B cell (primary cell): ENCODE measurements around the gene HOXA3. TPM values are rescaled to one million over a fixed set of nuclear protein-coding genes. Genes with fewer than 3 reads are reported as not detected.
A peak's percentile ranks its signal among the peaks of the same experiment; 100 is the strongest.

Experiments
- ATAC-seq: fragments of 200-7000 bp; cut with Tn5 transposase; one replicate; pipeline ENCODE4 v1.10.0; 2021; ENCODE audit warnings: low read depth, mild to moderate bottlenecking, moderate number of reproducible peaks, moderate library complexity
- CTCF ChIA-PET: fragments of 350-600 bp; sonication (Branson Sonifier 250); formaldehyde crosslinking; loops from one replicate; lab custom pipeline; 2021; ENCODE audit warnings: antibody characterized with exemption, inconsistent platforms; lab: Charles Lee
- POLR2A ChIA-PET: fragments of 350-600 bp; sonication (Branson Sonifier 250); formaldehyde crosslinking; loops from one replicate; lab custom pipeline; 2021; ENCODE audit warnings: antibody characterized with exemption; lab: Charles Lee
- DNase-seq: peaks from one replicate; pipeline ENCODE4 v3.0.0; 2013
- H2AFZ ChIP-seq: 2 replicates; pipeline ENCODE4 v1.6.1; 2012; ENCODE audit warnings: mild to moderate bottlenecking, low read depth, low read length; ENCODE audit not compliant: insufficient read depth, poor library complexity, severe bottlenecking
- H3K27ac ChIP-seq, 2 donors: 1 replicate in 1 of 2; 2 replicates in 1 of 2; pipeline ENCODE4 v1.5.1; 2012 to 2013; ENCODE audit warnings: low read length in 2 of 2, mild to moderate bottlenecking in 2 of 2, moderate library complexity in 1 of 2
- H3K27me3 ChIP-seq, 4 experiments: fragments of 200-600 bp in 1 of 4; sonication (generic) in 1 of 4; replicated peaks in 1 of 4; 1 replicate in 2 of 4; 2 replicates in 2 of 4; pipeline versions ENCODE4 v1.6.1 to v1.7.0; 2013 to 2016; ENCODE audit warnings: low read length in 3 of 4, mild to moderate bottlenecking in 2 of 4, mixed read lengths in 1 of 4, moderate library complexity in 1 of 4; ENCODE audit not compliant: insufficient read depth in 4 of 4, control insufficient read depth in 3 of 4; ENCODE audit errors: control extremely low read depth in 1 of 4
- H3K36me3 ChIP-seq, 2 experiments: replicated peaks in 1 of 2; 1 replicate in 1 of 2; 2 replicates in 1 of 2; pipeline versions ENCODE4 v1.6.1 to v1.7.1; 2013; ENCODE audit warnings: low read length in 1 of 2; ENCODE audit not compliant: insufficient read depth in 2 of 2, control insufficient read depth in 1 of 2; ENCODE audit errors: control extremely low read depth in 1 of 2, extremely low read depth in 1 of 2
- H3K4me1 ChIP-seq, 2 donors: fragments of 200-600 bp in 1 of 2; sonication (generic) in 1 of 2; 1 replicate in 1 of 2; 2 replicates in 1 of 2; pipeline versions ENCODE4 v1.5.1 to v1.6.1; 2013 to 2017; ENCODE audit warnings: low read length in 2 of 2; ENCODE audit not compliant: control insufficient read depth in 2 of 2, insufficient read depth in 2 of 2
- H3K4me2 ChIP-seq: replicated peaks from 2 replicates; pipeline ENCODE3; 2012; ENCODE audit warnings: mild to moderate bottlenecking, low read depth, low read length; ENCODE audit not compliant: poor library complexity, severe bottlenecking
- H3K4me3 ChIP-seq, 5 experiments: fragments of 200-600 bp in 1 of 5; sonication (generic) in 1 of 5; 1 replicate in 3 of 5; 2 replicates in 2 of 5; pipeline versions ENCODE4 v1.5.1 to v1.7.0; 2011 to 2016; ENCODE audit warnings: low read length in 4 of 5, mild to moderate bottlenecking in 4 of 5, low read depth in 2 of 5, control low read depth in 1 of 5, moderate library complexity in 1 of 5; ENCODE audit not compliant: insufficient read depth in 1 of 5; ENCODE audit errors: control extremely low read depth in 1 of 5, extremely low read depth in 1 of 5
- H3K79me2 ChIP-seq: fragments of 200-600 bp; sonication (generic); one replicate; pipeline ENCODE4 v1.6.0; 2016; ENCODE audit warnings: low read length; ENCODE audit not compliant: control insufficient read depth, insufficient read depth
- H3K9ac ChIP-seq: fragments of 200-600 bp; sonication (generic); 2 replicates; pipeline ENCODE4 v1.6.1; 2017; ENCODE audit warnings: mild to moderate bottlenecking, low read length, moderate library complexity
- H3K9me3 ChIP-seq, 3 donors: one replicate each; pipeline versions ENCODE4 v1.6.1 to v1.7.1; 2013; ENCODE audit warnings: low read length in 2 of 3; ENCODE audit not compliant: control insufficient read depth in 2 of 3, insufficient read depth in 1 of 3; ENCODE audit errors: control extremely low read depth in 1 of 3
- H4K20me1 ChIP-seq: 2 replicates; pipeline ENCODE4 v1.6.0; 2012; ENCODE audit warnings: mild to moderate bottlenecking, low read length; ENCODE audit not compliant: insufficient read depth, control insufficient read depth, poor library complexity, severe bottlenecking
- H3K27ac Mint-ChIP-seq: one replicate; pipeline ENCODE4 v1.8.0; 2021; ENCODE audit warnings: mixed read lengths
- H3K27me3 Mint-ChIP-seq: one replicate; pipeline ENCODE4 v1.8.0; 2021; ENCODE audit warnings: mixed read lengths
- H3K4me1 Mint-ChIP-seq: one replicate; pipeline ENCODE4 v1.8.0; 2021; ENCODE audit warnings: mixed read lengths
- H3K4me3 Mint-ChIP-seq: one replicate; pipeline ENCODE4 v1.8.0; 2021; ENCODE audit warnings: mixed read lengths
- H3K9me3 Mint-ChIP-seq: one replicate; pipeline ENCODE4 v1.8.0; 2022; ENCODE audit warnings: mixed read lengths; ENCODE audit not compliant: insufficient read depth
- CTCF ChIP-seq: fragments of 200-600 bp; IDR thresholded peaks from one replicate; pipeline ENCODE4 v1.8.0; 2022; ENCODE audit warnings: antibody characterized with exemption, mild to moderate bottlenecking
- EZH2 ChIP-seq: IDR thresholded peaks from 2 replicates; pipeline ENCODE4 v1.6.1; 2012; ENCODE audit warnings: borderline replicate concordance, low read depth, mild to moderate bottlenecking, moderate library complexity, low read length; ENCODE audit not compliant: insufficient read depth, poor library complexity, severe bottlenecking
- WGBS: methylation state at CpG from one replicate; pipeline ENCODE4 v1.1.5; 2013; ENCODE audit warnings: missing lambda C conversion rate; ENCODE audit not compliant: insufficient coverage; 5-methylcytosine and 5-hydroxymethylcytosine counted together
- intact Hi-C: fragments of 100-400 bp; cut with micrococcal nuclease; formaldehyde crosslinking; loops from one replicate; pipeline ENCODE4 v1.10.0; 2022
- polyA plus RNA-seq: library from polyadenylated mRNA; depleted of rRNA; stranded (reverse); fragments of >200 nt; gene quantifications from 2 replicates; pipeline ENCODE4 v1.2.3, GENCODE V29; 2012
- total RNA-seq, 2 donors: library from RNA; stranded (reverse); fragments of 120-200 nt in 1 of 2; gene quantifications; 1 replicate in 1 of 2; 2 replicates in 1 of 2; pipeline versions ENCODE4 v1.2.3 to v1.2.4, GENCODE V29; 2013 to 2022

Gene HOXA3
- total and polyA plus RNA-seq, 2 donors (not counting 1 experiment from before 2014, with no cell fraction given): 0.07 TPM; not detected in 1

GRCh38 chr7:27191161-27191731 lies 38.9 kb upstream of the HOXA3 start:
- ChIA-PET POLR2A (no interaction called here), CTCF (interaction anchor here (1.0 to 5.9 kb wide), 4 partner anchors 8 to 822 kb away, joined by 3 to 28 read pairs (median 4); no protein-coding TSS in a partner anchor)
- no peak overlapping the region for H3K4me2 ChIP-seq
- H3K9me3 ChIP-seq: peaks cover 2 to 58% (median 6%) of the 10 kb centered on the region in 3 donors
- Mint-ChIP-seq H3K4me3 (peak overlapping the region; percentile 56), H3K27me3 (peaks cover 88% of the 10 kb centered on the region), H3K4me1 (peaks cover 31% of the 10 kb centered on the region), H3K27ac (peak overlapping the region; percentile 50), H3K9me3 (no peaks in the 10 kb centered on the region)
- H3K27ac ChIP-seq: no peak overlapping the region
- intact Hi-C loops: loop anchor here (10.0 kb wide), 1 partner anchor 414 kb away; no protein-coding TSS in a partner anchor
- no peak overlapping the region for H3K9ac ChIP-seq
- no peaks in the 10 kb centered on the region for H4K20me1 ChIP-seq
- no peaks in the 10 kb centered on the region for H3K36me3 ChIP-seq
- 35% methylated on average over 15 of the region's 15 CpGs for WGBS
- H3K27me3 ChIP-seq: peaks cover 2 to 97% (median 80%) of the 10 kb centered on the region in 4 experiments
- H2AFZ ChIP-seq: no peak overlapping the region
- DNase-seq (no peak), ATAC-seq (no peak)
- peaks cover 39 to 64% of the 10 kb centered on the region in 2 donors for H3K4me1 ChIP-seq
- no peaks in the 10 kb centered on the region for H3K79me2 ChIP-seq
- no peak for TF ChIP-seq CTCF
- no peak for TF ChIP-seq EZH2
- no peak overlapping the region for H3K4me3 ChIP-seq

GRCh38 chr7:27189997-27190748 lies 37.8 kb upstream of the HOXA3 start:
- peak overlapping the region; percentile 47 for H3K27ac Mint-ChIP-seq
- WGBS: 57% methylated on average over 3 of the region's 7 CpGs
- CTCF ChIA-PET: interaction anchor here (1.0 to 5.9 kb wide), 4 partner anchors 9 to 821 kb away, joined by 3 to 28 read pairs (median 4); no protein-coding TSS in a partner anchor

More at GRCh38 chr7:27189997-27190748, 37.8 kb upstream of the HOXA3 start:
- H3K9me3 Mint-ChIP-seq: no peaks in the 10 kb centered on the region
- Histone ChIP-seq H3K4me2 (no peak overlapping the region), H3K9ac (no peak overlapping the region), H3K27ac (no peak overlapping the region), H3K27me3 (peaks cover 2 to 98% (median 84%) of the 10 kb centered on the region in 4 experiments), H2AFZ (no peak overlapping the region), H3K36me3 (no peaks in the 10 kb centered on the region), H3K79me2 (no peaks in the 10 kb centered on the region), H3K4me3 (no peak overlapping the region), H4K20me1 (no peaks in the 10 kb centered on the region), H3K9me3 (peaks cover 0 to 69% (median 6%) of the 10 kb centered on the region in 3 donors), H3K4me1 (peaks cover 48 to 75% of the 10 kb centered on the region in 2 donors)
- intact Hi-C loops: loop anchor here (5.0 to 10.0 kb wide), 2 partner anchors 38 to 415 kb away; partner anchors contain the start of gene HOXA3
- peaks cover 90% of the 10 kb centered on the region for H3K27me3 Mint-ChIP-seq
- TF ChIP-seq CTCF: no peak
- TF ChIP-seq EZH2: no peak
- H3K4me3 Mint-ChIP-seq: peak overlapping the region; percentile 48
- DNase-seq (no peak), ATAC-seq (no peak)
- POLR2A ChIA-PET: no interaction called here
- H3K4me1 Mint-ChIP-seq: peaks cover 41% of the 10 kb centered on the region
